ENCODE measurements around the gene RGS7.

DNA sequence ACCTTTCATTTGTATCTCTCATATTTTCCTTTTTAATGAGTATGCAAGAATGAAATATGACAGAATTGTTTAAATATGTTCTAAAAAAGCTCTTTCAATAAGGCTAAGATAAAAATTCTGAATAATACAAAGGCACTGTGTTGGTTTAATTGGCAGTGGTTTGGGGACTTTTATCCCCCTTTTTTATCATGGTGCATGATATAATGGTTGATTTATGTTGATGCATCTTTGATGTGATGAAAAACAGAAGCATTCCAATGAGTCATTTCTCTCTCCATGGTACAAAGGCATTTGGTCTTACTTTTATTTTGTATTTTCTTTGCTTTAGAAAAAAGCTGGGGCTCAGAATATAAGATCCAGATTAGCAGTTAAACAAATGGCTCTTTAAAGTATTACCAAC lies 617.9 kb downstream of the RGS7 start:
- TF ChIP-seq SMC3 (IDR thresholded peaks at IDR 0.05; ENCODE audit: low read depth, low read length), result no peak
- TF ChIP-seq, protein P1, sequence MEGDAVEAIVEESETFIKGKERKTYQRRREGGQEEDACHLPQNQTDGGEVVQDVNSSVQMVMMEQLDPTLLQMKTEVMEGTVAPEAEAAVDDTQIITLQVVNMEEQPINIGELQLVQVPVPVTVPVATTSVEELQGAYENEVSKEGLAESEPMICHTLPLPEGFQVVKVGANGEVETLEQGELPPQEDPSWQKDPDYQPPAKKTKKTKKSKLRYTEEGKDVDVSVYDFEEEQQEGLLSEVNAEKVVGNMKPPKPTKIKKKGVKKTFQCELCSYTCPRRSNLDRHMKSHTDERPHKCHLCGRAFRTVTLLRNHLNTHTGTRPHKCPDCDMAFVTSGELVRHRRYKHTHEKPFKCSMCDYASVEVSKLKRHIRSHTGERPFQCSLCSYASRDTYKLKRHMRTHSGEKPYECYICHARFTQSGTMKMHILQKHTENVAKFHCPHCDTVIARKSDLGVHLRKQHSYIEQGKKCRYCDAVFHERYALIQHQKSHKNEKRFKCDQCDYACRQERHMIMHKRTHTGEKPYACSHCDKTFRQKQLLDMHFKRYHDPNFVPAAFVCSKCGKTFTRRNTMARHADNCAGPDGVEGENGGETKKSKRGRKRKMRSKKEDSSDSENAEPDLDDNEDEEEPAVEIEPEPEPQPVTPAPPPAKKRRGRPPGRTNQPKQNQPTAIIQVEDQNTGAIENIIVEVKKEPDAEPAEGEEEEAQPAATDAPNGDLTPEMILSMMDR (conservative IDR thresholded peaks at IDR 0.05; ENCODE audit: low read depth, low read length), result no peak
- no peak for TF ChIP-seq POLR2A (IDR thresholded peaks at IDR 0.05; ENCODE audit: low read depth, low read length)
- TF ChIP-seq RCOR1 (IDR thresholded peaks at IDR 0.05; ENCODE audit: insufficient replicate concordance, low read length), result no peak

Measured in IMR-90 (cell line).